Fibroblast of peridontal ligament (primary cell): ENCODE measurements around the gene NRXN3.

Source experiments
- DNase-seq: peaks from one replicate; pipeline ENCODE4 v3.0.0-alpha.2; 2010; ENCODE audit errors: extremely low read depth

The NRXN3 gene

DNA sequence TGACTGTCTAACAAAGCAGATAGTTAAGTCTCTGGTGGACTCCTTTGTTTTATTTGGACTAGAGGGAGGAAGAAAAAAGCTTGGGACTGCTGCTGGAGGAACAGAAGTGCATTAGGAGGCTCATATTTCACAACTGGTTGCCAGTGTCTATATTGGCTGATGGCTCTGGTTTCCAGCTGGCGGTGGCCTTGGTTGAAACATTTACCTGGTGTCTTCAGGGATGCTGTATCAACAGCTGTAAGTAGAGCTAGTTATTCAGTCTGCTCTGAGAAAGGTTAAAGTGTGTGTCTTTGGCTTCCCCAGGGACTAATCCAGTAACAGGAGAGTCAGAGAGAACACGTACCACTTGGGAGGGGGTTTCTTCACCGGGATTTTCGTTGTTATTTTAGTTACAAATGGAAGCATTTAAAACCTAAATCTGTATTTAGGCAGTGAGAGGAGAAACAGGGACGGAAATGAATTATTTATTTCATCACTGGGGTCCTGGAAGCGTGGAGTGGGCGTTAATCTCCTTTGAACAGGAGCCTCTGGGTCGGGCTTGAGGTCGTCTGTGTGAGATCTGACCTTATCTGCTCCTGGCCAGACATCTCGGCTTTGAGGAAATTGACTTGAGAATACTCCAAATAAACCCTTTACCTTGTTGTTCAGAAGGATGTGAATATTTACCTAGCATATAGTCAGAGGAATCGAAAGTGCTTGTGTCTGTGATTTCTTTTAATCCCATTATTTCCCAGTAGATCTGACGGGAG, 149.9 kb downstream of the NRXN3 start:
- DNase-seq: no peak

DNA sequence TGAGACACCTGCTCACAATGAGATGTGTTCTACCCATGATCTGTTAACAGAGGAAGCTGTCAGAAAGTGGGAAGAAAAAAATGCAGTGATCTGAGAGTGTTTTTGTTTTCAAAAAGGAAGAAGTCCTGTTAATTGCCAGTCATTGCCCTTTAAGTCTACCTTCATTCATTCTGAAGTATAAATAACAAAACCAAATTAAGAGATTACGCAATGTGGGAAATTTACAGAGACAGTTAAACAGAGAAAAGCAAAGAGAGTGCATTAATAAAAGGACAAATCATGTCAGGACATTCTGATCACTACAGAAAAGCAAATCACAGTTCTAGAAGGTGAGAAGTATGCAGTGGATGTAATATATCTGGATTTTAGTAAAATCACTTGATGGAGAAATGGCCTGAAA, 154.2 kb downstream of the NRXN3 start:
- no peak for DNase-seq

DNA sequence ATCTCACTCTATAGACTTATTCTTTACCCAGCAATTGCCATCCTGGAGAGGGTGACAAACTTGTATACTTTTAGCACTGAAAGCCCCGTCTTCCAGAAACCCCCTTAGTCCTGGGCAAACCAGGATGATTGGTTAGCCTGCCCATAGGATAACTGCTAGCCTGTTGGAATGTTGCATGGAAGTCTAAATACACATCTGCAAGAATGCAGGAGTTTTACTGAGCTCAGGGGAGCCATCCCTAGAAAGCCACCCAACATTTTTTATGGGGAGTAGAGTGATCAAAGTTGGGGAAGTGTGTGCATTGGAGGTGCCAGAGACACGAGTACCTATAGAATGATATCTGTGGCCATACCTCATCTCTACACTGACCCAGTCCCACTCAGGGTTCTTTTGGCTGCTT, 155.7 kb downstream of the NRXN3 start:
- DNase-seq: no peak

DNA sequence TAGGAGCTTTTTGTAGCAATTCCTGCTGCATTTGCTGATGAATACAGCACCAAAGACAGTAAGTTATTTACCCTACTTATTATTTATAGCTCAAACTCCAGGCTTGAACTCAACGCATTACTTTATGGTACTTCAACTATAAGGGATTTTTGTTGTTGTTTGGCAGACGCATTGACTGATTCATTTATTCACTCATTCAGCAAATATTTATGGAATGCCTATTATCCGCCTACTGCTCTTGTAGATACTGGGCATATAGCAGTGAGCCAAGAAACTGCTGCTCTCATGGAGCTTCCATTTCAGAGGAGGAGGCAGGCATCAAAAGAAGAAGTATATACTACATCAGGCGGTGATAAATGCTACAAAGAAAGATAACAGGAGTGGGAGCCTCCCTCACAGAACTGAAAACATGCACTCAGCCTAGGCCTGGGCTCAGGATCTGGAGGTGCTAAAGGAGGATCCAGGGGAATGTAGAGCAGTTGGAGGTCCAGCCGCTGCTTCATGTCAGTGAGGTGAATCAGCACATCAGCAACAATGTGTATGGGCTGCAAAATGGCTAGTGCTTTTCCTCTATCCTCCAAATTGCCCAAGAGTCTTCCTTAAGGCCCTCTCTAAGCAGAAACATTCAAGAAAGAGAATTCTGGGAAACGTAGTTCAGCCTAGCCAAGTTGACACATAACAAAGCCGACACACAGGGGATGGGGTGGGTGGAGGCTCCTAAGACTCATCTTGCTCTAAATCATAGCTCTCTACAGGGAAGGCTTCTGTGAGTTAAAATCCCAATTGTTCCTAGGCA, 157.5 kb downstream of the NRXN3 start:
- no peak for DNase-seq

DNA sequence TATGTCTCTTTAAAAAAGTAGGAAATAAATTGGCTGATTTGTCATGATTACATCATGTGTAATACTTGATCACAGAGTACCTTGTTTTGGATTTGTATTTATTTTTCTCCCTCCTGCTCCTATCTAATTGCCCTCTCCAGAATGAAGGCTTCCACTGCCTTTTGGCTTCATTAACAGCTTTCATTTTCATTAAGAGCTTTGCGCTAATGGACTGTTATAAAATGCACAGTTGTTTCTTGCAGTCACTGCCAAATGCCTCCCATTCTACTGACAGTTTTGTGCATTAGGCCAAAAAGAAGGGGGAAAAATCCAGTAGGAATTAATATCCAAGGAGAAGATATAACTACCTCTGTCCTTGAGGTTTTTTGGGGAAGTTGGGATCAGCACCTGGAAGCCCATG, 159.2 kb downstream of the NRXN3 start:
- no peak for DNase-seq

DNA sequence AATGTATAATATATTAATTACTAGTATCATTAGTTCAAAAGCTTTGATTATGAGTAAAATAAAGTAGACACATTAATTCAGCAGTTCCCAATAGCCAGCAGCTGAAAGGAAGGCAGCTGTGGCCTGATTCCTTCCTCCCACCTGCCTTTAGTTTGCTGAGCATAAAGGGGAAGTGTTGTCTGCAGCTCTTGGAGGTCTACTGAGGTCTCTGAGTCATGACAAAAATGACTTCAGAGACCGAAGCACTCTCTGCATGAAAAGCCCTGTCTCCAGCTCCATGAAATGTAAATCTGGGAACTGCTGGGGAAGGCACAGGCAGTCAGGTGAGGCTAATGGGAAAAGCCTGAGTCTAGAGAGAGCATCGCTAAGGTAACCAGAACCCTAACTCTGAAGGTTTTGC, 165.4 kb downstream of the NRXN3 start:
- DNase-seq: no peak

DNA sequence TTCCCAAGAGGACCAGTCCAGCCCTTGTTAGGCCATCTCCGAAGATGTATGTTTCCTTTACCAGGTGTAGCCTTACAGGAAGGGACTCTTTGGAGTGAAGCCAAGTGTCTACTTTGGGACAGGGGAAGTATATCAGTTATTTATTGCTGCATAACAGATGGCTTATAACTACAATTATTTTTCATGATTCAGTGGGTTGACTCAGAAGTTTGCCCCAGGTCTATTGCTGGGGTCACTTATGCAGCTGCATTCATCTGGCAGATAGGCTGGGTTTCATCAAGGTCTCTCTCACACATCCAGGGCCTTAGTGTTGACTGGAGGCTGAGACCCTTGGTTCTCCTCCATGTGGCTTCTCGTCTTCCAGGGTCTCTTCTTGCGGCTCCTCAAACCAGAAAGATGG, 170.1 kb downstream of the NRXN3 start:
- no peak for DNase-seq

DNA sequence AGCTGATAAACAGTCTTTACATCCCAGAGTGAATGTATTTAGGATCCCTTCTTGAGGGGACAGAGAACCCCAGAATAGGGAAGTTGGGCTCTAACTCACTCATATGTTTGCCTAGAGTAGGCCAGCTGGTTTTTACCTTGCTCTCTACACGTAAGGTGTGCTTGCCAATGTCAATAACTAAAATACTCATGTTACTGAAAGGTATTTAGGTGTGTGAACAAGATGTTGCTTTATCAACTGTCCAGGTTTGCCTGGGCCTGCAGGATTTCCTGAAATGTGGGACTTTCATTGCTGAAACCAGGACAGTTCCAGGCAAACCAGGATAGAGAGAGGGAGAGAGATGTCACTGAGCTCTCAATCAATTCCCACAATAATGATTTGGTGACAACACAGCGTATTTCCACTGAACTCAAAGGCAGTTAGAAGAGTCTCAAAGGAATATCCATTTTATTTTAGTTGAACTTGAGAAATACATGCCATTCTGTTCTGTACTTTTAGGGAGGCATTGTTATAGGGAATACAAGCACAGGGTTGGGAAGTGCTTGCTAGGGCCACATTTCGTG, 171.7 kb downstream of the NRXN3 start:
- DNase-seq: no peak

DNA sequence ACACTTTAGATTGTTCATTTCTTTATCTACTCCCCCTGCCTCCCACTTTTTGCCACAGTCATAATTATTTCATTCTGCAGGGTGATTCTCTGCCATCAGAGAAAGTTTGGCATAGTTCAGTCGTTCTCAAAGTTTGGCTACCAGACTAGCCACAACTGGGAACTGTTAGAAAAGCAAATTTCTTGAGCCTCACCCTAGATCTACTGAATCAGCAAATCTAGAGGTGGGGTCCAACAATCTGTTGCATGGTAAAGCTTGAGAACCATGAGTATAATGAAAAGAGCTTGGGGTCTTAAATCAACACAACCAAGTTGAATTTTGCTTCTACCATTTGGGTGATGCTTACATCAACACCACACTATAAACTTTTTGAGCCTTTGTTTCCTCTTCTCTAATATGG, 172.7 kb downstream of the NRXN3 start:
- DNase-seq: no peak

DNA sequence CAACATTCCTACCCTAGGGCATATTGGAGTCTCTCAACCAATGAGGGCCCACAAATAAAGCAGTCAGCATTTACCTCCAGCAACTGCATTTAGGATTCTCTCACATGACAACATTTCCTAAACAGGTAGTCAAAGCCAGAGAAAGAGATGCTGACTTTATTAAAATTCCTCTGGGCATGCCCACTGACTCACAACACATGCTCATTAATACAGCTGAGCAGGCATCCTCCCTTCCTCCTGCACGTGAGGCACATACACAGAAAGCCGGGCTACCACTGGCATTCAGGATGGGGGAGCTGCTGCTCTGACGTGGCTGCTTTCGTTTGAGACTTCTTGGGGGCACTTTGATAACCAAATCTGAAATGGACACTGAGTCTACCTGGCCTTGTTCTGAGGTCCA, 174.1 kb downstream of the NRXN3 start:
- DNase-seq: no peak

DNA sequence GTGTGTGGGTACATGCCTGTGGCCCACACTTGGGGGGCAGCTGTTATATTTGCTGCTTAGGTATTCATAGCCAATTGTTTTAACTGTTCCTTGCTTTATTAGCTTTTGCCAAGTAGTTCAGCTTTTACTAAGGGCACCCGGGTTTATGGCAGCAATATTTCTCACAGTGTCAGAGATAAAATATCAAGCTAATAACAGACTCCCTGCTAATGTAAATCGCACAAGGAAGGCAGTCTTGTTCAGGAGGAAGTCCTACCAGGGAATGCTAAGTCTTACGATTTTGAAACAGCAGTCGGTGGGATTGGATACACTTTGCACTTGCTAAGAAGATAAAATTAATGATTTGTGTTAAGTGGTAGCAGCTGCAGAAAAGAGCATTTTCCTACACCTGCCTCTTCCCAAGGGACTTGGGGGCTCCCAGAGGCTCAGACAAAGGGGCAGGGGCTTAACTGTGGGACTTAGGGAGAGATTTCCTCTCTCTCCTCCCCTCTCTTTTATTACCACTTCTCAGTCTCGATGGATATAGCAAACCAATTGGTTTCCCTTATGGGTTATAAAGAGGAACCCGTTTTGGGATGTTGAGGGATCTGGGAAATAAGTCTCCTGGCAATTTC, 175.1 kb downstream of the NRXN3 start:
- DNase-seq: no peak

DNA sequence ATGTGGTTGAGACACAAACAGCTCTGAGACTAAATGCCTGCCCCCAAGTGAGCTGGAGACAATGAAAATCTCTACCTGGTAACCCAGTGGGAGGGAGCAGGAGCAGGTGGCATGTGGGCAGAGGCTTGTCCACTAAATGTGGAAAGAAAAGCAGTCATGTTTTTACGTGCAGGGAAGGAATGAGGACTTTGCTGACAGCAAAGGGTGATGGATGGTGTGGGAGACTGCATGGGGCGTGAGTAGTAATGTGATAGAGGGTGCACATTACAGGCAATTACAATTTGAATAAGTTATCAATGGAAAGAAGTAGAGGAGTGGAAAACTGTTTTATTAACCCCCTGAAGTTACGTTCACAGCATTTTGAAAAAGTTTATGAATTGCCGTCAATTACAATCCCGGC, 176.6 kb downstream of the NRXN3 start:
- no peak for DNase-seq

DNA sequence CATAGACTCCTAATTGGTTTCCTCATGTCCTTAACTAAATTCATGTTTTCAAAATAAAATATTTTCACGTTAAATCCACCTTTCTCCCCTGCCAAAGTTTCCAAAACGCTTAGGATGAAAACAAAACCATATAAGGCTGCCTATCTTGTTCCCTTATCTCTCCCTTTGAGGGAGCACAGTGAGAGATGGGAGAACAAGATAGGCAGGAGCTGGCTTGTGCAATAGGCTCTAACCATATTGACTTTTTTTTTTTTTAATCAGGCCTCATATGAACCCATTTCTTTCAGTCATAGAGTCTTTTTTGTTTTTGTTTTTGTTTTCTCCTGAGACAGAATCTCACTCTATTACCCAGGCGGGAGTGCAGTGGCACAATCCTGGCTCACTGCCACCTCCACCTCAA, 184.9 kb downstream of the NRXN3 start:
- no peak for DNase-seq

DNA sequence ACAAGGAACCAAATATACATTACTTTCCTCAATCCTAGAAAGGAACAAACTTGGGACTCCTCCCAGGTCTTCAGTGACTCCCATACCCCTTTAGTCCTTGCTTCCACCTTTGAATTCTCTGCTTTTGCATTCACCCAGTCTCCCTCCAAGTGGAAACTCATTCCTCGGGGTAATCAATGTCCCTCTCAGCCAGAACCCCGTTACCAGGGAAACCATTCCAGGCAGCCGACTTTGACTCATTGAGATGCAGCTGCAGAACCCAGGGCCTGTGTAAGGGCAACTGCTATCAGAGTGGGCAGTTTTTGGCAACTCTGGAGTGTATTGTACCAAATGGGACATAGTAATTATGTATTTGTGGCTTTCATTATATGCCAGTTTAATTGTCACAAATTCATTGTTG, 186.2 kb downstream of the NRXN3 start:
- DNase-seq: no peak

DNA sequence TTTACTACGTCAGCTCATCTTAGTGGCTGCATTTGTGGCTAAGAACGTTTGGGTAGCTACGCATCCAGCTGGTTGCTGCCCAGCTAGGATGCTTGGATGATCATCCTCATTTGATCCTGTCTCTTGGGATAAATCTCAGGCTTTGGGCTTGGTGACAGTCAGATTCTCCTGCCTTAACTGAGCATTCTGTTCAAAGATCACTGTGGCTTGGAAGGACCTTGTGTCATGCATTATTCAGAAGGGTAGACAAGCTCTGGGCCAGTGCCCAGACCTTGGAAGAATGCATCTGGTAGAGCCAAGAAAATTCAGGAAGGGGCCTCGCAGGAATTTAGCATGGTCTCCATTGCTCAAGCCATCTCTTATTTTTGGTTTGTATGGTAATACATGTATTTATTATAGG, 188.4 kb downstream of the NRXN3 start:
- DNase-seq: no peak

DNA sequence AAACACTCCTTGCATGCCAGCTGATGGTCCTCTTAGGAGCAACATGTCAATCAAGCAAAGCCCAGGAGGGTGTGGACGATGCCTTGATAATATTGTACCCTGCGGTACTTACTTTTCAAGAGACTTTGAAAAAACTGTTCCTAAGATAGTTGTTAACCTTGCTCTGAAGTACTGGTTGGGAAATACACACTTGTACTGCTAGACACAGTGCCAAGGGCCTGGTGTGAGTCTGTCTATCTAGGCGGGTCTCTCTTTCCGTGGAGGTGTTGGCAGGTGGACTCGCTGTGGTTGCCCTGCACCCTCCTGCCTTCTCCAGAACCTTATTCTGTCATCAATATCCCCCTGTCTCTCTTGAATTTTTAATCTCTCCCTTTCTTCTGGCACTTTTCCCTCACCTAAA, 189.4 kb downstream of the NRXN3 start:
- DNase-seq: no peak

DNA sequence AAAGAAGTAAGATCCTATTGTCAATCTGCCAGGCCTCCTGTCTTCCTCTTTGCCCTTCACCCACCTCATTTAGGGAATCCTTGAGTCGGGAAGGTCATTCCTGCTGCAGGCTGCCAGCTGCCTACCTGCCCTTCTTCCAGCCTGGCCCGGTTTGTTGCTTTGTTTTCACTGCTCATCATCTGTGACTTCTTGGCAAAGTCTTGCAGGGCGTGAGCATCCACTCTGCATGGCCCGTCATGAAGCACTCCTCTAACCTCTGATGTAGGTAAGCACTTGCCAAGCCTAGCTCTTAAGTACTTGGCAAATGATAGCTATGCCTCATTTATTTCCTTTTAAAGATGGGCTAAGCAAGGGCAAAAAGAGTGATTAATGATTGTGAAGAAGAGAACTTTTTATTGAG, 192.8 kb downstream of the NRXN3 start:
- DNase-seq: no peak

DNA sequence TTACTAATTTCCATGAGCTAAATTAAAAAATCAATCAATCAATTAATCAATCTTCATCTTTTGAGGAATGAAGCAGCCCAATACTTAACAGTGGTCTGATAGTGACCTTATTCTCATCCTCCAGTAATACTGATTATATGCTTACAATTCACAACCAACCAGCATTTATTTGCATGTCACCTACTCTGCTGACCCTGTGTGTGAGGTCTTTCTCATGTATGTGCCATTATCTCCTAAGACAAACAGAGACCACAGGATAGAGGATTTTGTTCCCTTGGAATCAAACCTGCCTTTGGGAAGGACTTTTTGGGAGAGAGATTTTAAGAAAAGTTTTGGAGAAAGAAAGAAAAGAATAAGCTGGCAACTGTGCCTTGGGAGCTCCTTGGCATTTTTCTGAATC, 197.2 kb downstream of the NRXN3 start:
- no peak for DNase-seq

DNA sequence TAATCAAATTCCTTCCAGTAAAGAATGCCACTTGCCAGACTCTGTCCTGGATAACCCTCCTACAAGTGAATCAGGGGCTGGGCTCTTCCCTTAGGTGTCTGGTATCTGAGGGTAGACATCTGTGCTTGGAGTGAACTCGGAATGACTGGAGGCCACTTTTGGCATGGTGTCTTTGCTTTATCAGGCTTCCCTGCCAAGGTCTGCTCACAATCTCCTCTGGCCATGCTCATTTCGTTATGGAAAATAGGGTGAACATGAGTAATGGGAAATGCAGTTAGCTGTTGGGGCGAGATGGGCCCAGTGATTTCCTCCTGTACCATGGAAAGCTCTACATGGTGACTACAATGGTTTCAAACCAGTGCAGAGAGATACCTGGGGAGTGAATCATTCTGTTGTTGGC, 212.9 kb downstream of the NRXN3 start:
- DNase-seq: no peak

DNA sequence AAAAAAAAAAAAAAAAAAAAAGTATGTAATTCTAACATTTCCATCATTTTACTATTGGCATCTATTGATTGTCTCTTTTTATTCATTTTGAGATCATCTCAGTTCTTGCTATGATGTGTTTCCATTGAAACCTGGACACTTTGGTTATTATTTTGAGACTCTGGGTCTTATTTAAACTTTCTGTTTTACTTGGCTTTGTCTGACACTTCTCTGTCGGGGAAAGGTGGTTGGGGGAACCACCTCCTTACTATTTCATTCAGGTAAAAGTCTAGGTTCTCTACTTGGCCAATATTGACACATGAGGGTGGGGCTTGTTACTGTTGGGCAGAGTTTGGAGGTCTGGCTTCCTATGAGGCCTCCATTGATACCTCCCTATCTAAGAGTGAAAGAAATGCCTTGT, 228.0 kb downstream of the NRXN3 start:
- no peak for DNase-seq

DNA sequence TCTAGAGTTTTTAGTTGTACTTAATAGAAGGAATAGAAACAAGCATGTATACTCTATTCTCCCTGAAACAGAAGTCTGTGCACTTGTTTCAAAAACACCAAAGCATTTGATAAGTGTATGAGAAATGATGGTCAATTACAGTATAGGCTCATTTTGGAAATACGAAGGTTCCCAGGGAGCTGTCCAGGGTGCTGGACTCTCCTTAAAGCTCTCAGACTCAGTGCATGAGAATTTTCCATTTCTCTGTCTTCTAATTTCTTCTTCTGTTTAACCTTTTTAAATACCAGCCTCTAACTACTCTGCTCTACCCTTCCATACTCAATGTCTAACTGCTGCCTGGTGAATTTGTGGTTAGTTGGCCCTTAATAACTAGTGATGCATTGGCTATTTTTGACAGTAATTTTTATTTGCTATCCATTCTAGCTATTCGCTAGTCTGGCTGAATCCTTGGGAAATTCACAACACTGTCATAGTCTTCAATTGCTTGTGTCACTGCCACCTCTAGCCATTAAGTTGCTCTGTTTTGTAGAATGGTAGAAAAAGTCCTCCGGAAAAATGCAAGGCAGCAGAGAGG, 229.2 kb downstream of the NRXN3 start:
- peak; percentile 2 for DNase-seq

DNA sequence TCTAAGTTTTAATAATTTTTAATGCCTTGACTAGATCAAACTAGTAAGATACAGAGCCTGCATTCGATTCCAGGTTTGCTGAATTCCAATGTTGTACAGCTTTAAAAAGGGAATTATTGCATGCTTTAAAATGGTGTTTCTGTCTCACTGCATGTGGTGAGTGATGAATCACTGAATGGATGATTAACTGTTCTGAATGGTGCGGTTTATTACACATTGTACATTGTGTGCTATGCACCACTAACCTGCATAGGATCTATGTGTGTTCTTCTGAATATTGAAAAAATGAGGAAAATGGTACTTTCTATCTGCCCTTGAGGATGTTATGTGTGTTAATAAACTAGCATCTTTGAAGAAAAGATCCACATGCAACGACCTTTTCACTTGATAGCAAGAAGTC, 231.7 kb downstream of the NRXN3 start:
- DNase-seq: no peak
